H9 (cell line): Measurements from ENCODE around the gene JPH2. TPM values are rescaled to one million over a fixed set of nuclear protein-coding genes. Genes with fewer than 3 reads are reported as not detected.

Source experiments
- DNase-seq: peaks from one replicate; pipeline ENCODE4 v3.0.0-alpha.2; 2017
- H2AFZ ChIP-seq: one replicate; pipeline ENCODE4 v1.6.1; 2013; ENCODE audit warnings: mild to moderate bottlenecking, low read length, control low read depth, moderate library complexity
- H2AK5ac ChIP-seq: 2 replicates; pipeline ENCODE4 v1.6.1; 2013; ENCODE audit warnings: low read length, control low read depth, mixed read lengths; ENCODE audit not compliant: insufficient read length
- H2BK120ac ChIP-seq: one replicate; pipeline ENCODE4 v1.6.1; 2013; ENCODE audit warnings: low read depth, mild to moderate bottlenecking, low read length, control low read depth, inconsistent platforms; ENCODE audit not compliant: poor library complexity, severe bottlenecking
- H2BK12ac ChIP-seq: 2 replicates; pipeline ENCODE4 v1.6.1; 2013; ENCODE audit warnings: low read length, control low read depth, mixed read lengths, low read depth; ENCODE audit not compliant: insufficient read length
- H2BK15ac ChIP-seq: 2 replicates; pipeline ENCODE4 v1.6.1; 2013; ENCODE audit warnings: low read depth, low read length, control low read depth
- H2BK20ac ChIP-seq: one replicate; pipeline ENCODE4 v1.6.1; 2013; ENCODE audit warnings: low read depth, mild to moderate bottlenecking, low read length, control low read depth, inconsistent platforms; ENCODE audit not compliant: poor library complexity, severe bottlenecking
- H2BK5ac ChIP-seq: 2 replicates; pipeline ENCODE4 v1.6.1; 2013; ENCODE audit warnings: low read length, control low read depth, mixed read lengths; ENCODE audit not compliant: insufficient read length
- H3K14ac ChIP-seq: 2 replicates; pipeline ENCODE4 v1.6.1; 2013; ENCODE audit warnings: low read length, control low read depth; ENCODE audit not compliant: insufficient read depth
- H3K18ac ChIP-seq: 2 replicates; pipeline ENCODE4 v1.6.1; 2013; ENCODE audit warnings: low read depth, mild to moderate bottlenecking, mixed read lengths, low read length, control low read depth; ENCODE audit not compliant: insufficient read length
- H3K23ac ChIP-seq: 2 replicates; pipeline ENCODE4 v1.6.1; 2013; ENCODE audit warnings: low read length, control low read depth, mixed read lengths, low read depth; ENCODE audit not compliant: insufficient read length
- H3K23me2 ChIP-seq: 2 replicates; pipeline ENCODE4 v1.6.1; 2013; ENCODE audit warnings: low read depth, mild to moderate bottlenecking, mixed read lengths, low read length, control low read depth; ENCODE audit not compliant: insufficient read length, poor library complexity, severe bottlenecking
- H3K27ac ChIP-seq: 2 replicates; pipeline ENCODE4 v1.5.1; 2013; ENCODE audit warnings: low read length, control low read depth, mixed read lengths, low read depth; ENCODE audit not compliant: insufficient read length
- H3K27me3 ChIP-seq: 2 replicates; pipeline ENCODE4 v1.6.1; 2013; ENCODE audit warnings: low read length, control low read depth, inconsistent platforms; ENCODE audit not compliant: insufficient read depth
- H3K4ac ChIP-seq: 2 replicates; pipeline ENCODE4 v1.6.1; 2013; ENCODE audit warnings: low read depth, mild to moderate bottlenecking, control low read depth, inconsistent platforms, low read length, moderate library complexity
- H3K4me1 ChIP-seq: 2 replicates; pipeline ENCODE4 v1.6.1; 2013; ENCODE audit warnings: low read length, control low read depth, inconsistent platforms; ENCODE audit not compliant: insufficient read depth
- H3K4me2 ChIP-seq: 2 replicates; pipeline ENCODE4 v1.6.1; 2013; ENCODE audit warnings: low read length, control low read depth, mixed read lengths; ENCODE audit not compliant: insufficient read length, insufficient read depth
- H3K56ac ChIP-seq: 2 replicates; pipeline ENCODE4 v1.6.1; 2013; ENCODE audit warnings: low read depth, mild to moderate bottlenecking, mixed read lengths, low read length, control low read depth; ENCODE audit not compliant: insufficient read length
- H3K79me1 ChIP-seq: 2 replicates; pipeline ENCODE4 v1.6.1; 2013; ENCODE audit warnings: low read depth, mild to moderate bottlenecking, moderate library complexity, low read length, control low read depth, inconsistent platforms; ENCODE audit not compliant: insufficient read depth, poor library complexity, severe bottlenecking
- H3K79me2 ChIP-seq: 2 replicates; pipeline ENCODE4 v1.6.1; 2013; ENCODE audit warnings: low read length, control low read depth, inconsistent platforms; ENCODE audit not compliant: insufficient read depth
- H3K9ac ChIP-seq: 2 replicates; pipeline ENCODE4 v1.6.1; 2013; ENCODE audit warnings: low read length, control low read depth, mixed read lengths; ENCODE audit not compliant: insufficient read length; ENCODE audit errors: extremely low read depth
- H3K9me3 ChIP-seq: one replicate; pipeline ENCODE4 v1.6.1; 2013; ENCODE audit warnings: low read depth, low read length, inconsistent platforms; ENCODE audit not compliant: control insufficient read depth
- H3T11ph ChIP-seq: one replicate; pipeline ENCODE4 v1.6.1; 2013; ENCODE audit warnings: mild to moderate bottlenecking, low read length, control low read depth, inconsistent platforms
- H4K20me1 ChIP-seq: one replicate; pipeline ENCODE4 v1.6.1; 2013; ENCODE audit not compliant: control insufficient read depth, insufficient read length, insufficient read depth
- H4K5ac ChIP-seq: 2 replicates; pipeline ENCODE4 v1.6.1; 2013; ENCODE audit warnings: low read depth, mild to moderate bottlenecking, mixed read lengths, low read length, control low read depth; ENCODE audit not compliant: insufficient read length
- H4K8ac ChIP-seq: replicated peaks from 2 replicates; pipeline ENCODE4 v1.6.1; 2013; ENCODE audit warnings: low read length, control low read depth, mixed read lengths, low read depth; ENCODE audit not compliant: insufficient read length
- H4K91ac ChIP-seq: 2 replicates; pipeline ENCODE4 v1.6.1; 2013; ENCODE audit warnings: low read depth, mild to moderate bottlenecking, moderate library complexity, mixed read lengths, low read length, control low read depth; ENCODE audit not compliant: insufficient read length
- H3K27ac Mint-ChIP-seq, 3 experiments: 2 replicates in 2 of 3; 3 replicates in 1 of 3; pipeline ENCODE4 v1.8.0; 2020 to 2021; ENCODE audit warnings: mixed read lengths in 3 of 3, mild to moderate bottlenecking in 1 of 3, moderate library complexity in 1 of 3
- H3K27me3 Mint-ChIP-seq: 2 replicates; pipeline ENCODE4 v1.8.0; 2021; ENCODE audit warnings: low read depth, mild to moderate bottlenecking, moderate library complexity, mixed read lengths
- H3K36me3 Mint-ChIP-seq, 3 experiments: 2 replicates in 2 of 3; 3 replicates in 1 of 3; pipeline ENCODE4 v1.8.0; 2020 to 2021; ENCODE audit warnings: low read depth in 3 of 3, mixed read lengths in 3 of 3; ENCODE audit not compliant: insufficient read depth in 1 of 3
- H3K4me1 Mint-ChIP-seq, 2 experiments: 2 replicates each; pipeline ENCODE4 v1.8.0; 2020; ENCODE audit warnings: mixed read lengths in 2 of 2
- H3K4me3 Mint-ChIP-seq, 2 experiments: 2 replicates in 1 of 2; 3 replicates in 1 of 2; pipeline ENCODE4 v1.8.0; 2020 to 2021; ENCODE audit warnings: mild to moderate bottlenecking in 2 of 2, mixed read lengths in 2 of 2, moderate library complexity in 1 of 2
- H3K9me3 Mint-ChIP-seq, 2 experiments: 2 replicates in 1 of 2; 3 replicates in 1 of 2; pipeline ENCODE4 v1.8.0; 2020; ENCODE audit warnings: mild to moderate bottlenecking in 2 of 2, mixed read lengths in 2 of 2, moderate library complexity in 1 of 2
- CTCF ChIP-seq: fragments of 200-600 bp; sonication (generic); conservative IDR thresholded peaks from 3 replicates; pipeline ENCODE4 v1.8.0; 2021; ENCODE audit warnings: antibody characterized with exemption, mild to moderate bottlenecking
- WGBS: extraction: QIAGEN DNeasy Blood & Tissue Kit; methylation state at CpG from one replicate; pipeline ENCODE4 v1.1.7; 2013; ENCODE audit warnings: missing lambda C conversion rate, low lambda C conversion rate, mixed read lengths; ENCODE audit not compliant: insufficient read length; ENCODE audit errors: extremely low coverage; 5-methylcytosine and 5-hydroxymethylcytosine counted together
- total RNA-seq: library from RNA; stranded (reverse); gene quantifications from 2 replicates; pipeline ENCODE4 v1.2.1, GENCODE V29; 2021

JPH2 gene
- total RNA-seq, 1 experiment from 2014 or later: 0.31 TPM

DNA sequence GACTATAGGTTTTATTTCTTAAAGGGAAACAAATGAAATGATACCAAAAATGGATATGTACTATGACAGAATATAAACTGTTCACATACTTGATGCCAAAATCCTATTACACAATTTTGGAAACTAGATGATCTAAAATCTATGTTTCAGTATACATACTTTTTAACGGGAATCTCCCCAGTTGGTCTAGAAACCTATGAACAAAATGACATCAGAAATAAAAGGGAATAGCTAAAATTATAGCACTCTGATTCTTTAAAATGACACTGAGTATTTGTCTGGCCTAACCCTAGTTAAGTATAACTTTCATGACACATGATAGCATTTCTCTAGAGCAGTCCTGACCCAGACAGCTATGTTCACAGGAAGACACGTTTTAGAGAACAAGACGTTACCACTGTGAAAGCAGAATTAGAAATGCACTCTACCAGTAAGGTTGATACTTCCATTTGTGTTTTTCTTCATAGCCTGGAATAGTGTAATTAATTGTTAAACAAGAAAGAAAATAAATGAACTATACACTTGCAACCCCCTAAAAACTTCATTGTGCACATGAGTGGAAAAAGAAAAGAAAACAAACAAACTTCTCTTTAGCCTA lies 20.2 kb upstream of the JPH2 start:
- H3K14ac ChIP-seq: no peak overlapping the region
- peaks cover 5% of the 10 kb centered on the region for H3K79me1 ChIP-seq
- Mint-ChIP-seq H3K4me3 (no peak overlapping the region), H3K36me3 (peaks cover 13 to 37% (median 33%) of the 10 kb centered on the region in 3 experiments), H3K9me3 (peaks cover 0 to 2% of the 10 kb centered on the region in 2 experiments; a peak in 2 of 5 replicates), H3K27me3 (no peaks in the 10 kb centered on the region), H3K4me1 (peaks cover 24 to 34% of the 10 kb centered on the region in 2 experiments), H3K27ac (peak overlapping the region in 1 of 3 experiments; percentile 18; a peak in 1 of 7 replicates)
- no peak overlapping the region for H3K27ac ChIP-seq
- H2BK120ac ChIP-seq: no peak overlapping the region
- H2BK15ac ChIP-seq: no peak overlapping the region
- H3T11ph ChIP-seq: no peak overlapping the region
- H3K23ac ChIP-seq: no peak overlapping the region
- H3K9ac ChIP-seq: no peak overlapping the region
- H3K9me3 ChIP-seq: no peaks in the 10 kb centered on the region
- peaks cover 15% of the 10 kb centered on the region for H3K23me2 ChIP-seq
- no peak overlapping the region for H3K4ac ChIP-seq
- H4K20me1 ChIP-seq: no peaks in the 10 kb centered on the region
- no peak overlapping the region for H2AK5ac ChIP-seq
- H3K56ac ChIP-seq: no peak overlapping the region
- no peak for TF ChIP-seq CTCF
- no peaks in the 10 kb centered on the region for H3K27me3 ChIP-seq
- no peak overlapping the region for H2BK12ac ChIP-seq
- no peak overlapping the region for H2BK20ac ChIP-seq
- H4K5ac ChIP-seq: no peak overlapping the region
- no CpG with 5 or more reads among the region's 3 CpGs for WGBS
- no peak overlapping the region for H3K4me2 ChIP-seq
- no peak for DNase-seq
- no peak overlapping the region for H2AFZ ChIP-seq
- H4K91ac ChIP-seq: no peak overlapping the region
- H3K18ac ChIP-seq: no peak overlapping the region
- no peak overlapping the region for H4K8ac ChIP-seq
- H3K79me2 ChIP-seq: peaks cover 21% of the 10 kb centered on the region
- H2BK5ac ChIP-seq: no peak overlapping the region
- H3K4me1 ChIP-seq: peaks cover 3% of the 10 kb centered on the region; the same call in 1 of the 2 replicates
